ENCODE data around the gene C19orf67.

The C19orf67 gene

DNA sequence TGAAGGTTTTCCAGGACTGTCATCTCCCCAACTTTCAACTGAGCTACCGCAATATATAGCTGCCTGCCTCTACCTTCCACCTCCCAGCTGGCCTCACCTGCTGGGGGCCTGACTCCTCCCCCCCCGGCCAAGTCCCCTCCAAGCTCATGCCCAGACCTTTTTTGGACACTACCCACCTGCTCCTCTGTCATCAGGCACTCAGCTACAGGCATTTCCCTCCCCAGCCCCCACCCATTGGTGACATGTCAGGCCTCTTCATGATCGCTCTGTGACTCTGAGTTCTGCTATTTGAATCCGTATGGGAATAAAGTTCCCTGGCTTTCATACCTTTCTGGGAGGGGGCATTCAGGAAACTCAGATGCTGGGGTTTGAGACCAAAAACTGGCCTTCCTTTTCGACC, 30.2 kb upstream of the C19orf67 start:
- no peak for ATAC-seq (replicated peaks)
- peaks cover 24 to 28% of the 10 kb centered on the region in 2 donors for H3K4me1 Mint-ChIP-seq (ENCODE audit: low read depth in 2 of 2)
- H3K27me3 Mint-ChIP-seq = no peaks in the 10 kb centered on the region
- DNase-seq = no peak
- no peaks in the 10 kb centered on the region for H3K9me3 Mint-ChIP-seq
- peak overlapping the region; percentile 93 to 96 for H3K4me3 Mint-ChIP-seq
- peak overlapping the region in 1 of 2 donors; percentile 87 for H3K27ac Mint-ChIP-seq
- peaks cover 25% of the 10 kb centered on the region for H3K36me3 Mint-ChIP-seq (ENCODE audit: insufficient read depth)

DNA sequence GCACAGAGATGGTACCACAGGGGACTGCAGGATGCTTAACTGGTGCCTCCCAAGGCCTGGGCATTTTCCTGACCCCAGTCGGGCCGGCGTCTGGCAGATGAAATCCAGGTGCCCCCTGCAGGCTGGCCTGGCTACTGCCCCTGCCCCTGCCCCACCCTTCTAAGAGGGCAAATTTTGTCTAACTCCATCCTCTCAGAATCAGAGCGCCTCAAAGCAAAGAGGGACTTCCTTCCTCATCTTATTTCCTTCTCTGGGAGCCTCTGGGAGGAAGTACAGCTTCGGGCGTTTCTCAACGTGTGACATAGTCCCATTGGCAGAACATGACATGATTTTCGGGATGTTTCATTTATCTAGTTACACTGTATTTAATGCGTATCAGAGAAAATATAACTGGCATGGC, 29.3 kb upstream of the C19orf67 start:
- Mint-ChIP-seq H3K27me3 (no peaks in the 10 kb centered on the region), H3K36me3 (ENCODE audit: insufficient read depth) (peaks cover 28% of the 10 kb centered on the region), H3K9me3 (no peaks in the 10 kb centered on the region), H3K27ac (no peak overlapping the region), H3K4me3 (no peak overlapping the region), H3K4me1 (ENCODE audit: low read depth in 2 of 2) (peaks cover 24 to 28% of the 10 kb centered on the region in 2 donors)
- DNase-seq (peak; percentile 24 to 40 (median 36)), ATAC-seq (replicated peaks) (no peak)

- ATAC-seq (replicated peaks) (no peak), DNase-seq (no peak)
- no peaks in the 10 kb centered on the region for H3K27me3 Mint-ChIP-seq
- no peak overlapping the region for H3K27ac Mint-ChIP-seq
- H3K9me3 Mint-ChIP-seq = no peaks in the 10 kb centered on the region
- H3K4me1 Mint-ChIP-seq (ENCODE audit: low read depth in 2 of 2) = peaks cover 24 to 28% of the 10 kb centered on the region in 2 donors
- no peak overlapping the region for H3K4me3 Mint-ChIP-seq
- peaks cover 28% of the 10 kb centered on the region for H3K36me3 Mint-ChIP-seq (ENCODE audit: insufficient read depth)
Measured at GRCh38 chr19:14114439-14114838, 28.9 kb upstream of the C19orf67 start.

GRCh38 chr19:14113762-14114414, 28.3 kb upstream of the C19orf67 start:
- no peaks in the 10 kb centered on the region for H3K9me3 Mint-ChIP-seq
- DNase-seq = peak; percentile 30 to 36 (median 36)
- H3K4me1 Mint-ChIP-seq (ENCODE audit: low read depth in 2 of 2) = peaks cover 20 to 24% of the 10 kb centered on the region in 2 donors
- H3K27ac Mint-ChIP-seq = no peak overlapping the region
- H3K4me3 Mint-ChIP-seq = no peak overlapping the region
- no peaks in the 10 kb centered on the region for H3K27me3 Mint-ChIP-seq
- no peak for ATAC-seq (replicated peaks)
- H3K36me3 Mint-ChIP-seq (ENCODE audit: insufficient read depth) = peaks cover 28% of the 10 kb centered on the region

GRCh38 chr19:14112809-14113385, 27.3 kb upstream of the C19orf67 start:
- Mint-ChIP-seq H3K36me3 (ENCODE audit: insufficient read depth) (peaks cover 28% of the 10 kb centered on the region), H3K27ac (peak overlapping the region in 1 of 2 donors; percentile 49), H3K27me3 (no peaks in the 10 kb centered on the region), H3K4me1 (ENCODE audit: low read depth in 2 of 2) (peaks cover 14 to 19% of the 10 kb centered on the region in 2 donors), H3K4me3 (no peak overlapping the region), H3K9me3 (no peaks in the 10 kb centered on the region)
- ATAC-seq (replicated peaks) = no peak
- no peak for DNase-seq

- H3K9me3 Mint-ChIP-seq = no peaks in the 10 kb centered on the region
Measured at GRCh38 chr19:14112051-14112808, 26.6 kb upstream of the C19orf67 start.

DNA sequence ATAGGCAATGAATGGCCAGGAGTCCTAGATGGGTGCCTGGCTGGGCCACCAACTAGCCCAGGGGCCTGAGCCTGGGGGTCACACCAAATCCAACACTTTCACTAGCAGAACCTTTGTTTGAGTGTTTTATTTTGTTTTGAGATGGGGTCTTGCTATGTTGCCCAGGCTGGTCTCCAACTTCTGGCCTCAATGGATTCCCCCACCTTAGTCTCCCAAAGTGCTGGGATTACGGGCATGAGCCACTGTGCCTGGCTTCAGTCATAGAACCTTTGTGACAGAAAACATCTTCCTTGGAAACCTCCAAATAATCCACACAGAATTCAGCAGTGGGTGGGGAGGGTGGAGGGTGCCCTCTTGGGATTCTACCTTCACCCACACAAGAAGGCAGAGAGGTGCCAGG, 25.9 kb upstream of the C19orf67 start:
- Mint-ChIP-seq H3K4me1 (ENCODE audit: low read depth in 2 of 2) (peaks cover 9 to 13% of the 10 kb centered on the region in 2 donors), H3K9me3 (no peaks in the 10 kb centered on the region), H3K4me3 (no peak overlapping the region), H3K27me3 (no peaks in the 10 kb centered on the region), H3K36me3 (ENCODE audit: insufficient read depth) (peaks cover 22% of the 10 kb centered on the region), H3K27ac (peak overlapping the region in 1 of 2 donors; percentile 31)
- DNase-seq (no peak), ATAC-seq (replicated peaks) (no peak)

More at GRCh38 chr19:14112051-14112808, 26.6 kb upstream of the C19orf67 start:
- no peak for ATAC-seq (replicated peaks)
- no peak for DNase-seq
- H3K27ac Mint-ChIP-seq = peak overlapping the region in 1 of 2 donors; percentile 49
- no peaks in the 10 kb centered on the region for H3K27me3 Mint-ChIP-seq
- H3K36me3 Mint-ChIP-seq (ENCODE audit: insufficient read depth) = peaks cover 21% of the 10 kb centered on the region
- H3K4me3 Mint-ChIP-seq = no peak overlapping the region
- H3K4me1 Mint-ChIP-seq (ENCODE audit: low read depth in 2 of 2) = peaks cover 14 to 19% of the 10 kb centered on the region in 2 donors

- ATAC-seq (replicated peaks) (no peak), DNase-seq (no peak)
- Mint-ChIP-seq H3K9me3 (no peaks in the 10 kb centered on the region), H3K27ac (peak overlapping the region in 1 of 2 donors; percentile 38), H3K27me3 (no peaks in the 10 kb centered on the region), H3K36me3 (ENCODE audit: insufficient read depth) (peaks cover 25% of the 10 kb centered on the region), H3K4me3 (no peak overlapping the region), H3K4me1 (ENCODE audit: low read depth in 2 of 2) (peaks cover 3 to 7% of the 10 kb centered on the region in 2 donors)
Measured at GRCh38 chr19:14110650-14111049, 25.1 kb upstream of the C19orf67 start.

DNA sequence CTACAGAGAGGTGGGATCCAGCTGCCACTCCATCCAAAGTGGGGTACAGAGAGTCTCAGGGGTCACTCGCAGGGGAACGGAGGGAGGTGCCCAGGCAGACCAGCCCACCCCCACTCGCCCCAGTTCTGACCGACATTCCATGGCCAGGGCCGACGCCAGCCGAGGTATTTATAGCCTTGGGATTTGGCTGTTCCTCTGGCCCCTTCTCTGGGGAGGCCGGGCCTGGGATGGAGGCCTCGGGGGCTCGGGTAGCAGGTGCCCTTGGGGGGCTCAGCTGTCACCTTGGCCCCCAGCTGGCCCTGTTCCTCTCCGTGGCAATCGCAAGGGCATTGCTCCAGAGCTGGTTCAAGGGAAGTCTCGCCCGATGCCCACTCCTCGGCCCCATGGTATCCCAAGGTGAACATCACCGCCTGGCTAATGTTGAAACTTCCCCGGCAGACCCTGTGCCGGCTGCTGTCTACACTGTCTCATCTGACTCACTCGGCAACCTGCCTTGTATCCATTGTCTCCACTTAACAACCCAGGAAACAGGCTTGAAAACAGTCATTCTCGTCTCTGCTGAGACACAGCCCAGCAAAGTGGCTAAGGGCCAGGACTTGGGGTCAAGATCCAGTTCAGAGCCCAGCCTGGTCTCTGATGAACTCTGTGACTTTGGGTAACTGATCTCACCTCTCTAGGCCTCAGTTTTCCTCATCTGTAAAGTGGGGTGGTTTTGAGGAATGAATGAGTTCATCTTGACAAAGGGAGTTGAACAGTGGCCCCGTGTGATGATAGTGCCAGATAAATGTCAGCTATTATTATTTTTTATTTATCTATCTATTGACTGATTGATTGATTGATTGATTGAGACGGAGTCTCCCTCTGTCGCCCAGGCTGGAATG, 22.2 kb upstream of the C19orf67 start:
- Mint-ChIP-seq H3K9me3 (no peaks in the 10 kb centered on the region), H3K27ac (no peak overlapping the region), H3K4me3 (no peak overlapping the region), H3K27me3 (no peaks in the 10 kb centered on the region), H3K4me1 (ENCODE audit: low read depth in 2 of 2) (no peaks in the 10 kb centered on the region), H3K36me3 (ENCODE audit: insufficient read depth) (peaks cover 42% of the 10 kb centered on the region)
- ATAC-seq (replicated peaks) (no peak), DNase-seq (no peak)

- H3K27me3 Mint-ChIP-seq = no peaks in the 10 kb centered on the region
- DNase-seq = no peak
- no peak overlapping the region for H3K4me3 Mint-ChIP-seq
- no peak overlapping the region for H3K27ac Mint-ChIP-seq
- H3K4me1 Mint-ChIP-seq (ENCODE audit: low read depth in 2 of 2) = no peaks in the 10 kb centered on the region
- no peaks in the 10 kb centered on the region for H3K9me3 Mint-ChIP-seq
- no peak for ATAC-seq (replicated peaks)
- H3K36me3 Mint-ChIP-seq (ENCODE audit: insufficient read depth) = peaks cover 46% of the 10 kb centered on the region
Measured at GRCh38 chr19:14106840-14107239, 21.3 kb upstream of the C19orf67 start.

DNA sequence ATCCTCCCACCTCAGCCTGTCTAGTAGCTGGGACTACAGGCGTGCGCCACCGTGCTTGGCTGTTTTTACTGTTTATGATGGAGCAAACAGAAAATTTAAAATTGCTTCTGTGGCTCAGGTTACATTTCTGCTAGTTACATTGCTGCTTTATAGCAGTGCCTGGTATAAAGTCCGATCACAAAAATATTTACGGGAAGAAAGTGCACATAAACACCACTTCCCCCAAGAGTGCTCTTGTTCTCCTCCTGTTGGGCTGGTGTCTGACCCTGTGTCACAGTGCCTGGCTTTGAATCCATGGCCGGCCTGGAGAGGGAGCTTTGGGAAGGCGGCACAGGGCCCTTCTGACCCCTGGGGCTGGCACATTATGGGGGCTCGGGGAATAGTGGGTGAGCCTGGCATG, 20.1 kb upstream of the C19orf67 start:
- peaks cover 48% of the 10 kb centered on the region for H3K36me3 Mint-ChIP-seq (ENCODE audit: insufficient read depth)
- H3K27ac Mint-ChIP-seq = peak overlapping the region in 1 of 2 donors; percentile 12
- no peaks in the 10 kb centered on the region for H3K27me3 Mint-ChIP-seq
- no peak overlapping the region for H3K4me3 Mint-ChIP-seq
- no peaks in the 10 kb centered on the region for H3K4me1 Mint-ChIP-seq (ENCODE audit: low read depth in 2 of 2)
- DNase-seq (no peak), ATAC-seq (replicated peaks) (no peak)
- no peaks in the 10 kb centered on the region for H3K9me3 Mint-ChIP-seq

- Mint-ChIP-seq H3K4me1 (ENCODE audit: low read depth in 2 of 2) (no peaks in the 10 kb centered on the region), H3K36me3 (ENCODE audit: insufficient read depth) (peaks cover 49% of the 10 kb centered on the region), H3K4me3 (no peak overlapping the region), H3K27ac (no peak overlapping the region), H3K27me3 (no peaks in the 10 kb centered on the region), H3K9me3 (no peaks in the 10 kb centered on the region)
- ATAC-seq (replicated peaks) = no peak
- DNase-seq = no peak
Measured at GRCh38 chr19:14103310-14103709, 17.7 kb upstream of the C19orf67 start.

DNA sequence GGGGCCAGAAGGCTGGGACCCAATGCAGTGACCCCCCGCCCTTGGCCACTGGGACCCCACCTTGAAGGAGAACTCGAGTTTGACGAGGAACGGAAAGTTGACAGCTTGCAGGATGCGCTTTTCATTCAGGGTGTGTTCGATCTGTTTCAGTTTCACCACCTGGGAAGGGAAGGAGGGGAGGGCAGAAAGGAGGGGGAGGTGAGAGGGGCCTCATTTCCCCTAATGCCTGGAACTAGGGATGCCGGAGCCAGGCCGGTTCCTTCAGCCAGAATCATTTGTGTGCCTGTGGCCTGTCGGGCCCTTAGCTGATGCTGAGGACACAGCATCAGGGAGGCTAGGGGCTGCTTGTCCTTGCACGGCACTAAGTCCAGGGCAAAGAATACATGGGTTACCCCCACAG, 17.2 kb upstream of the C19orf67 start:
- Mint-ChIP-seq H3K9me3 (no peaks in the 10 kb centered on the region), H3K4me3 (no peak overlapping the region), H3K27me3 (no peaks in the 10 kb centered on the region), H3K4me1 (ENCODE audit: low read depth in 2 of 2) (no peaks in the 10 kb centered on the region), H3K27ac (no peak overlapping the region), H3K36me3 (ENCODE audit: insufficient read depth) (peaks cover 49% of the 10 kb centered on the region)
- ATAC-seq (replicated peaks) (no peak), DNase-seq (no peak)
